GDM1 (cell line): ENCODE data around the gene DCLRE1A.
A peak's percentile ranks its signal among the peaks of the same experiment; 100 is the strongest.

ENCODE experiments used
- DNase-seq: peaks from one replicate; lab custom pipeline; 2025; lab: John Stamatoyannopoulos, UW

Gene DCLRE1A

GRCh38 chr10:113854013-113854760 lies at the start of gene DCLRE1A, which contains the start of gene NHLRC2:
Gene DCLRE1A (minus strand): TSS chr10:113854082. CDS start chr10:113853182, 900 bp downstream.
Gene NHLRC2 (plus strand): TSS chr10:113854661. CDS start chr10:113854873, 212 bp downstream.
- DNase-seq, result peak; percentile 76

GRCh38 chr10:113899952-113900598 lies 46.2 kb upstream of the DCLRE1A start:
- DNase-seq, result no peak

- no peak for DNase-seq
Measured at GRCh38 chr10:113897693-113898618, 44.1 kb upstream of the DCLRE1A start.

GRCh38 chr10:113895018-113895417 lies 41.1 kb upstream of the DCLRE1A start:
- DNase-seq, result no peak

GRCh38 chr10:113894581-113894980 lies 40.7 kb upstream of the DCLRE1A start:
- no peak for DNase-seq

- DNase-seq, result no peak
Measured at GRCh38 chr10:113893570-113893969, 39.7 kb upstream of the DCLRE1A start.

- no peak for DNase-seq
Measured at GRCh38 chr10:113891476-113891875, 37.6 kb upstream of the DCLRE1A start.

- no peak for DNase-seq
Measured at GRCh38 chr10:113890769-113891168, 36.9 kb upstream of the DCLRE1A start.

GRCh38 chr10:113889911-113890310 lies 36.0 kb upstream of the DCLRE1A start:
- DNase-seq, result no peak

- no peak for DNase-seq
Measured at GRCh38 chr10:113882240-113882639, 28.4 kb upstream of the DCLRE1A start.

GRCh38 chr10:113880236-113880635 lies 26.4 kb upstream of the DCLRE1A start:
- no peak for DNase-seq

- no peak for DNase-seq
Measured at GRCh38 chr10:113879691-113880090, 25.8 kb upstream of the DCLRE1A start.

GRCh38 chr10:113876461-113876860 lies 22.6 kb upstream of the DCLRE1A start:
- no peak for DNase-seq

GRCh38 chr10:113875212-113875611 lies 21.3 kb upstream of the DCLRE1A start:
- DNase-seq, result no peak

GRCh38 chr10:113872139-113873030 lies 18.5 kb upstream of the DCLRE1A start:
- no peak for DNase-seq

GRCh38 chr10:113869789-113870188 lies 15.9 kb upstream of the DCLRE1A start:
- DNase-seq, result no peak

GRCh38 chr10:113867904-113868303 lies 14.0 kb upstream of the DCLRE1A start:
- DNase-seq, result no peak

GRCh38 chr10:113866551-113867394 lies 12.9 kb upstream of the DCLRE1A start:
- no peak for DNase-seq

- DNase-seq, result no peak
Measured at GRCh38 chr10:113865901-113866300, 12.0 kb upstream of the DCLRE1A start.

- DNase-seq, result no peak
Measured at GRCh38 chr10:113859261-113859660, 5.4 kb upstream of the DCLRE1A start.
